ENCODE measurements around the gene FBXL4.
"Not testable (repeated sequence)": the region's sequence is repeated elsewhere in the genome, so short reads cannot be mapped to it uniquely, and the experiment has no call there.

Gene FBXL4

GRCh38 chr6:98945311-98946115, 2.2 kb downstream of the FBXL4 start:
- no peak for DNase-seq

GRCh38 chr6:98944598-98945081, 3.1 kb downstream of the FBXL4 start:
- DNase-seq: no peak

- no peak for DNase-seq
Observed at GRCh38 chr6:98944168-98944567, 3.6 kb downstream of the FBXL4 start.

- DNase-seq: no peak
Observed at GRCh38 chr6:98942263-98942803, 5.4 kb downstream of the FBXL4 start.

- DNase-seq: no peak
Observed at GRCh38 chr6:98941319-98941718, 6.4 kb downstream of the FBXL4 start.

- no peak for DNase-seq
Observed at GRCh38 chr6:98937351-98937750, 10.4 kb downstream of the FBXL4 start.

- no peak for DNase-seq
Observed at GRCh38 chr6:98932381-98932780, 15.4 kb downstream of the FBXL4 start.

GRCh38 chr6:98931696-98932095, 16.1 kb downstream of the FBXL4 start:
- no peak for DNase-seq

- DNase-seq: no peak
Observed at GRCh38 chr6:98929498-98930060, 18.2 kb downstream of the FBXL4 start.

- no peak for DNase-seq
Observed at GRCh38 chr6:98928688-98929087, 19.1 kb downstream of the FBXL4 start.

GRCh38 chr6:98927534-98927933, 20.2 kb downstream of the FBXL4 start:
- no peak for DNase-seq

GRCh38 chr6:98925831-98926230, 21.9 kb downstream of the FBXL4 start:
- no peak for DNase-seq

GRCh38 chr6:98924647-98925046, 23.1 kb downstream of the FBXL4 start:
- no peak for DNase-seq

GRCh38 chr6:98920904-98921431, 26.8 kb downstream of the FBXL4 start:
- DNase-seq: no peak

- DNase-seq: not testable (repeated sequence)
Observed at GRCh38 chr6:98910946-98911345, 36.8 kb downstream of the FBXL4 start.

GRCh38 chr6:98909236-98909635, 38.5 kb downstream of the FBXL4 start:
- no peak for DNase-seq

- DNase-seq: not testable (repeated sequence)
Observed at GRCh38 chr6:98906342-98906741, 41.4 kb downstream of the FBXL4 start.

GRCh38 chr6:98905759-98906158, 42.0 kb downstream of the FBXL4 start:
- no peak for DNase-seq

GRCh38 chr6:98904096-98904495, 43.6 kb downstream of the FBXL4 start:
- no peak for DNase-seq

- DNase-seq: no peak
Observed at GRCh38 chr6:98900706-98901105, 47.0 kb downstream of the FBXL4 start.

GRCh38 chr6:98894810-98895209, 52.9 kb downstream of the FBXL4 start:
- no peak for DNase-seq

GRCh38 chr6:98887650-98888049, 60.1 kb downstream of the FBXL4 start:
- DNase-seq: no peak

GRCh38 chr6:98885330-98885729, 62.4 kb downstream of the FBXL4 start:
- DNase-seq: no peak

GRCh38 chr6:98880486-98880885, 67.3 kb downstream of the FBXL4 start:
- no peak for DNase-seq
